Hair follicular keratinocyte (primary cell): Measurements from ENCODE around the gene C11orf54. TPM values are rescaled to one million over a fixed set of nuclear protein-coding genes. Genes with fewer than 3 reads are reported as not detected.

Experiments
- total RNA-seq: library from RNA; depleted of rRNA; stranded (reverse); fragments of >200 nt; gene quantifications from 2 replicates; pipeline ENCODE4 v1.2.3, GENCODE V29; 2015

The C11orf54 gene
- 3.5 and 3.7 TPM in 2 replicates for total RNA-seq

GRCh38 chr11:93741094-93741881 lies at the start of gene C11orf54, which contains the start of gene TAF1D:
Gene C11orf54 (plus strand): TSS chr11:93741672. CDS start chr11:93747394, 5,722 bp downstream.
Gene TAF1D (minus strand): TSS chr11:93741495. CDS start chr11:93739304, 2,191 bp downstream.

GRCh38 chr11:93784145-93784934 lies 42.9 kb downstream of the C11orf54 start, which contains the start of gene MED17:
Gene MED17 (plus strand): TSS chr11:93784282. CDS start chr11:93784514, 232 bp downstream.

Other genes starting within 250 kb of the C11orf54 start
- gene SMCO4, start 198.3 kb upstream of the C11orf54 start, total RNA-seq, result 6.2 and 9.6 TPM in 2 replicates
- gene CEP295, start 80.0 kb upstream of the C11orf54 start, total RNA-seq, result 4.5 and 11.8 TPM in 2 replicates
- gene TAF1D, start 177 bp upstream of the C11orf54 start, total RNA-seq, result 99.1 and 103 TPM in 2 replicates
- 18.7 and 31.6 TPM in 2 replicates for gene MED17, start 42.6 kb downstream of the C11orf54 start, total RNA-seq
- under 0.01 TPM in 1 of 2 replicates, not detected in the other for gene VSTM5, start 108.9 kb downstream of the C11orf54 start, total RNA-seq